GM19467 (cell line): ENCODE data around the gene MCRIP1.

Source experiments
- ATAC-seq: cut with Tn5 transposase; IDR thresholded peaks from one replicate; pipeline ENCODE4 v1.9.1; 2021; ENCODE audit warnings: mild to moderate bottlenecking, moderate library complexity; ENCODE audit not compliant: unreplicated experiment

Gene MCRIP1

GRCh38 chr17:81807210-81807719, 25.8 kb downstream of the MCRIP1 start:
- ATAC-seq = no peak

DNA sequence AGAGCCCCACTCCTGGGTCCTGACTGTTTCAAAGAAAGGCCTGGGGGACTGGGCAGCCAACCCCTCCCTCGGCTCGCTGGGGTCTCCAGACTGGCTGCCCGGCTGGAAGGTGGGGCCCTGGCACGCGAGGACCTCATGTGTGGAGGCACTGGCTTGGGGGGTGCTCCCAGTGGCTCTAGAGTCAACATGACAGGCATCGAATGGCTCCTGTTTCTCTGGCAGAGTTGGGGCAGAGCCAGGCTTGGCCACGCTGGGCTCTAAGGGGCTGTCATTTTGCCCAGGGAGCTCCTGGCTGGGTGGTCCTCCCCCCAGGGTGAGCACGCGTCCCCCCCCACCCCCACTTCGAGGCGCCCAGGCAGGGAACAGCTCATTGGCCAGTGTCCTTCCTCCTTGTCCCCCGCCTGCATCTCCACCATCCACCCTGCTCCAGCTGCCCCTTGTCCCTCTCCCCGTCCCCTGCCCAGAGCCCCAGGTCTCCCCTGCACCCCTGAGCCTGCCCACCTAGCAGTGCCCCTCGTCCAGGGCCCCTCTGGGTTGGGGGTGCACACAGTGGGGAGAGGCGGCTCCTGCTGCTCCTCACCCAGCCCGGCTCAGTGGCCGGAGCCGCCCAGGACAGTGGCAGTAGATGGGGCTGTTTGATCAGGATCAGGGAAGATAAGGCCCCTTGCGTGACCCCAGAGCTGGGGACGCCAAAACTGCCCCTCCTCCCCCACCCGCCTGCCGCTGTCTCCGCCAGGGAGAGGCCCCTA, 26.5 kb downstream of the MCRIP1 start:
- no peak for ATAC-seq

DNA sequence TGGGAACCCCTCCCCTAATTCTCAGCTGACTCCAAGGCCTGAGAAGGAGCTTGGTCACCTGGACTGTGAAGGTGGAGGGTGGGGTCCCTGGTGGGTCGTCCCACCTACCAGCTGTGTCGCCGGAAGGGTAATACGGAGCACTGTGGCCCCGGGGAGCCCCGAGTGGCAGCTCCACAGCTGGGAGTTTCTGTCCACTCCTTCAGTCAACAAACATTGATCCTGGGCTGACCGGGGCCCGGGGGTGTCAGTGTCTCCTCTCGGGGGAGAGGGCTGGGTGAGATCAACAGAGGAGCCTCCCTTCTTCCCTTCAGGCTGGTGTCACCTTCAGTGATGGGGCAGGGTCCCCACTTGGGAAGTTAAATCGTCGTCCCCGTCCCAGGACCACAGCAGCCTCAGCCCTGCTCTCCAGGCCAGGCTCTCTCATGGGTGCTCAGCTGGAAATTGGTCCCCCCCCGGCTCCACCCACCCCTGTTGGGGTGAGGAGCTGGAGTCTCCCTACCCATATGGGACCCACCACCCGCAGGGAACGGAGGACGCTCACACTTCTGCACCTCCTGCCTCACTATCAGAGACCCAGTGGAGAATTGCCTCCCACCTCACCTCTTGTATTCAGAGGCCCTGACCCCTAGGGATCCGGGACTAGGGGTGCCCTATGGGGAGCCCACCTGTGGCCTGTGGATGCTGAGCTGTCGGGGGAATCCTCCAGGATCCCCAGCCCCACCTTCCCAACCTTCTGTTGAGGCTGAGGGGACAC, 27.2 kb downstream of the MCRIP1 start:
- ATAC-seq = no peak

GRCh38 chr17:81804559-81805399, 28.3 kb downstream of the MCRIP1 start:
- no peak for ATAC-seq

DNA sequence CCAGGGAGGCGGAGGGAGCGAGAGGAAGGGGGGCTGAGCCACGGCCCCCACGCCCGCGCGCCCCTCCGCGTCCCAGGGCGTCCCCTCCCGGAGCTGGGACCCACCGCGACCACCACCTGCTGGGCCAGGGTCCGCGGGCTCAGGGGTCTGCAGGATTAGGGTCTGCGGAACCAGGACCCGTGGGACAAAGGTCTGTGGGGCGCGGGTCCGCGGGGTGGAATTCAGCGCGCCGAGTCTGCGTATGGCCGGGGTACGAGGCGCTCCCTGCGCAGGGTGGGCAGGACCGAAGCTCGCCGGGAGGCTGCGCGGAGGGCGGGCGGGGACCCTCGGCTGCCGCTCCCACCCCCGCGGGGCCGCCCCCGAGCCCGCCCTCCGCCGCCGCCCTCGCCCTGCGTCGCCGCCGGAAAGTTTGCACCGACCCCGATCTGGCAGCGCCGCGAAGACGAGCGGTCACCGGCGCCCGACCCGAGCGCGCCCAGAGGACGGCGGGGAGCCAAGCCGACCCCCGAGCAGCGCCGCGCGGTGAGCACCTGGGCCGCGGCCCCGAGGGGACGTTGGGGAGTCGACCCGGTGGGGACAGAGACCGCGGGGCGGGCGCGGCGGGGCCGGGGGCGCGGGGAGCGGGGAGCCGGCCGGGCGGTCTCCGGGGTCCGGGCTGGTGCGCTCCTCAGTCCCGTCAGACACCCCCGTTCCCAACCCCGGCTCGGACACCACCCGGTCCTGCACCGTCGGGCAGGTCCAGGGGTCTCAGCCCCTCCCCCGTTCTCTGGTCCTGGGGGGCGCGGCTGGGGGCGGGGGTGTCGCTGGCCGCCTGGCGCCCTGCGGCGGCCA, 29.1 kb downstream of the MCRIP1 start, which contains the start of gene GCGR:
GCGR (plus strand) TSS at position 423 of the 831 bp plus-strand sequence. CDS start 4,869 bp downstream, outside the sequence.
- ATAC-seq = no peak

GRCh38 chr17:81802856-81803643, 30.0 kb downstream of the MCRIP1 start:
- ATAC-seq = no peak

- ATAC-seq = no peak
Measured at GRCh38 chr17:81802048-81802758, 30.9 kb downstream of the MCRIP1 start.

DNA sequence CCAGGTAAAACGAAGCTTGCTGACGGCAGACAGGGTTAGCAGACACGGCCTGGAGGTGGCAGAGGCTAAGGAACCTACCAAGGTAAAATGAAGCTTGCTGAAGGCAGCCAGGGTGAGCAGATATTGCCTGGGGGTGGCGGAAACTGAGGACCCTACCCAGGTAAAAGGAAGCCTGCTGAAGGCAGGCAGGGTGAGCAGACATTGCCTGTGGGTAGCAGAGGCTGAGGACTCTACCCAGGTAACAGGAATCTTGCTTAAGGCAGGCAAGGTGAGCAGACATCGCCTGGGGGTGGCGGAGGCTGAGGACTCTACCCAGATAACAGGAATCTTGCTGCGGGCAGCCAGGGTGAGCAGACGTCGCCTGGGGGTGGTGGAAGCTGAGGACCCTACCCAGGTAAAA, 31.8 kb downstream of the MCRIP1 start:
- ATAC-seq = no peak

DNA sequence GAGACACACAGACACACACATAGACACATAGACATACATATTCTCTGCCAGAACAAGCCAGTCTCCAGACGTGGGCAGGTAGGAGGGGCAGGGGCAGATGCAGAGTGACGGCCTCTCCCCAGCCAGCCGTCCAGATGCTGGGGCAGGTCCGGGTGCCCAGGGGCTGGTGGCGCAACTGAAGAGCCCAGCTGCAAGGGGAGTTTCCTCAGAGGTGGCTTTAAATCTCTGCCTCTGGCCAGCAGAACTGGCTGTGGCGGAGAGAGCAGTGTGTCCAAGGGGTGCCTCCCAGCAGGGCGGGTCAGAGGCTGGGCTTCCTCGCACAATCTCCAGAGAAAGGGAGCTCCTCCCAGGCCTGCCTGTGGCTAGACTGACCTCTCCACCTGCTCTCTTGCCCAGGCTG, 38.6 kb downstream of the MCRIP1 start:
- no peak for ATAC-seq

DNA sequence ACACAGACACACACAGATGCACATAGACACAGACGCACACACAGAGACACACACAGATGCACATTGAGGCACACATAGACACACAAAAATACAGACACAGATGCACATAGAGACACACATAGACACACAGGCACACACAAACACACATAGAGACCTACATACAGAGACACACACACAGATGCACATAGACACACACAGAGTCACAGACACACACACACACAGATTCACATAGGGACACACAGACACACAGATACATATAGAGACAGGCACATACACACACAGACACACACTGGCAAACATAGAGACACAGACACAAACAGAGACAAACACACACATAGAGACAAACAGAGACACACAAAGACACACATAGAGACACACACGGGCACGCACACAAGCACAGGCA, 39.0 kb downstream of the MCRIP1 start:
- ATAC-seq = no peak

DNA sequence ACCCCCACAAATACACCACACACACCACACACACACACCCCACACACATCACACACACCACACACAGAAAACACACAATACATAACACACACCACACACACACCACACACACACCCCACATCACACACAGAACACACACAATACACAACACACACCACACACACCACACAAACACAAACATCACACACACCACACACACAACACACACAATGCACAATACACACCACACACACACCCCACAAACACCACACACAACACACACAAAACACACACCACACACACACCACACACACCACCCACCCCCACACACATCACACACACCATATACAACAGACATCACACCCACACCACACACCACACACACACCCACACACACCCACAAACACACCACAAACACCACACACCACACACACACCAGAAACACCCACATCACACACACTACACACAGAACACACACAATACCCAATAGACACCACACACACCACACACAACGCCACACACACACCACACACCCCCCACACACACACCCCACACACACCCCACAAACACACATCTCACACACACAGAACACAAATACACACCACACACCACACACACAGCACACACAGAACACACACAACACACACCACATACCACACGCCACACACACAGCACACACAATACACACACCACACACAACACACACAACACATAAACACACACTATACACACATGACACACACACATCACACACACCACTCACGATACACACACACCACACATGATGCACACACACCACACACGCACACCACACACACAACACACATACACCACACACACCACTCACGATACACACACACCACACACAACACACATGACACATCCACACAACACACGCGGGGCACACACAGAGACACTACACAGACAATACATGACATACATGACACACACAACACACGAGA, 40.1 kb downstream of the MCRIP1 start:
- ATAC-seq = no peak
